ENCODE measurements around the gene AFAP1. TPM values are rescaled to one million over a fixed set of nuclear protein-coding genes. Genes with fewer than 3 reads are reported as not detected.

AFAP1 gene
- total RNA-seq, 4 donors from 2014 or later = 25.1 to 56.9 (median 26.4) TPM

- Histone ChIP-seq H3K4me3 (no peak overlapping the region), H3K27ac (peak overlapping the region; percentile 79 to 90 (median 84)), H3K36me3 (no peaks in the 10 kb centered on the region), H3K9me3 (no peaks in the 10 kb centered on the region), H3K27me3 (no peaks in the 10 kb centered on the region), H3K4me1 (peaks cover 39 to 60% (median 50%) of the 10 kb centered on the region in 4 donors)
- TF ChIP-seq EP300 (IDR thresholded peaks at IDR 0.05; ENCODE audit: low read depth) = no peak
- TF ChIP-seq CTCF (IDR thresholded peaks at IDR 0.05) = no peak
- TF ChIP-seq POLR2AphosphoS5 (IDR thresholded peaks at IDR 0.05) = no peak
- TF ChIP-seq POLR2A (IDR thresholded peaks at IDR 0.05) = no peak
- WGBS, 2 donors (ENCODE audit: low coverage in 1 of 2) = 65% methylated on average over 21 of the region's 21 CpGs; no CpG with 5 or more reads in 1 of the 2 donors
- intact Hi-C loops (cut with DNase I; ENCODE audit: low total_unique reads) (loop anchor here (10.0 kb wide), 1 partner anchor 73 kb away; no protein-coding TSS in a partner anchor), in situ Hi-C loops (cut with MboI; ENCODE audit: low pct_ligation_motif_present in 1 of 4, low pct_unique_long_range_greater_than_20kb in 1 of 4, low sequenced_read_pairs in 3 of 4) (no loop called here)
- peak; percentile 48 for DNase-seq
These were observed 28.0 kb upstream of the AFAP1 start for GRCh38 chr4:7967501-7968261.

- H3K27ac ChIP-seq = peak overlapping the region in 1 of 4 donors; percentile 90
- intact Hi-C loops (cut with DNase I; ENCODE audit: low total_unique reads) = loop anchor here (10.0 kb wide), 1 partner anchor 72 kb away; no protein-coding TSS in a partner anchor
- H3K4me1 ChIP-seq = peaks cover 35 to 54% (median 44%) of the 10 kb centered on the region in 4 donors
- in situ Hi-C loops (cut with MboI; ENCODE audit: low pct_ligation_motif_present in 1 of 4, low pct_unique_long_range_greater_than_20kb in 1 of 4, low sequenced_read_pairs in 3 of 4) = no loop called here
- 80% methylated on average over 9 of the region's 9 CpGs; no CpG with 5 or more reads in 1 of the 2 donors for WGBS, 2 donors (ENCODE audit: low coverage in 1 of 2)
- TF ChIP-seq CTCF (IDR thresholded peaks at IDR 0.05) (no peak), POLR2A (IDR thresholded peaks at IDR 0.05) (no peak), EP300 (IDR thresholded peaks at IDR 0.05; ENCODE audit: low read depth) (no peak), POLR2AphosphoS5 (IDR thresholded peaks at IDR 0.05) (no peak)
- no peaks in the 10 kb centered on the region for H3K9me3 ChIP-seq
- no peaks in the 10 kb centered on the region for H3K36me3 ChIP-seq
- H3K27me3 ChIP-seq = no peaks in the 10 kb centered on the region
- no peak overlapping the region for H3K4me3 ChIP-seq
- no peak for DNase-seq
These were observed 27.4 kb upstream of the AFAP1 start for GRCh38 chr4:7967063-7967440.

GRCh38 chr4:7966281-7967062 lies 26.8 kb upstream of the AFAP1 start:
- Histone ChIP-seq H3K4me3 (no peak overlapping the region), H3K9me3 (no peaks in the 10 kb centered on the region), H3K4me1 (peaks cover 29 to 53% (median 39%) of the 10 kb centered on the region in 4 donors), H3K36me3 (no peaks in the 10 kb centered on the region), H3K27me3 (no peaks in the 10 kb centered on the region), H3K27ac (peak overlapping the region in 1 of 4 donors; percentile 90)
- TF ChIP-seq CTCF (IDR thresholded peaks at IDR 0.05) (no peak), EP300 (IDR thresholded peaks at IDR 0.05; ENCODE audit: low read depth) (no peak), POLR2A (IDR thresholded peaks at IDR 0.05) (no peak), POLR2AphosphoS5 (IDR thresholded peaks at IDR 0.05) (no peak)
- WGBS, 2 donors (ENCODE audit: low coverage in 1 of 2) = 74% methylated on average over 37 of the region's 37 CpGs; no CpG with 5 or more reads in 1 of the 2 donors
- in situ Hi-C loops (cut with MboI; ENCODE audit: low pct_ligation_motif_present in 1 of 4, low pct_unique_long_range_greater_than_20kb in 1 of 4, low sequenced_read_pairs in 3 of 4) = no loop called here
- intact Hi-C loops (cut with DNase I; ENCODE audit: low total_unique reads) = loop anchor here (10.0 kb wide), 1 partner anchor 72 kb away; no protein-coding TSS in a partner anchor
- no peak for DNase-seq

All from transverse colon (tissue), 4 donors.